ENCODE results near the gene TCF7L2.

TCF7L2 gene

DNA sequence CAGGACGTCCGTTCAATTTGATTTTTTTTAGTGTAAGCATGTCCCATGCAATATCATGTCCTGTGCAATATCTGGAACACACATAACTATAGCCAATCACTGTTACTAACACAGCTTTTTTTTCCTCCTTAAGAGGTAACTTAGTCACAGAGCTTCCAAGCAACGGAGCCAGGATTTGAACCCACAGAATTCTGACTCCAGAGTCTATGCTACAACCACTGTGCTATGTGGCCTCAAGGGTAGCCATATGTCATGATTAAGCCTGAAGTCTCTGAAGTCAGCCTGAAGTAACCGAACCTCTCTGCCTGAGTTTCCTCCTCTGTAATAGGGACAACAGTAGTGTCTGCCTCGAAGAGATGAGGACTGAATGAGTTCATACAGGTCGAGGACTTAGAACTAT, 42.2 kb upstream of the TCF7L2 start:
- Histone ChIP-seq H3K27ac (ENCODE audit: low read length) (no peak overlapping the region), H4K20me1 (ENCODE audit: insufficient read depth, low read length) (no peaks in the 10 kb centered on the region), H3K4me2 (ENCODE audit: low read length) (no peak overlapping the region), H3K9ac (ENCODE audit: low read length) (no peak overlapping the region), H3K9me3 (ENCODE audit: insufficient read depth, low read length) (no peaks in the 10 kb centered on the region), H3K4me3 (ENCODE audit: low read length) (no peak overlapping the region), H3K36me3 (replicated peaks; ENCODE audit: low read depth, low read length) (no peaks in the 10 kb centered on the region), H3K79me2 (ENCODE audit: low read length) (no peaks in the 10 kb centered on the region), H3K4me1 (ENCODE audit: low read length) (no peaks in the 10 kb centered on the region), H3K27me3 (ENCODE audit: low read depth, low read length) (no peaks in the 10 kb centered on the region; the same call in 1 of the 2 replicates), H2AFZ (ENCODE audit: low read depth, low read length) (no peak overlapping the region)
- TF ChIP-seq EZH2phosphoT487 (IDR thresholded peaks at IDR 0.05; ENCODE audit: low read depth), result no peak

DNA sequence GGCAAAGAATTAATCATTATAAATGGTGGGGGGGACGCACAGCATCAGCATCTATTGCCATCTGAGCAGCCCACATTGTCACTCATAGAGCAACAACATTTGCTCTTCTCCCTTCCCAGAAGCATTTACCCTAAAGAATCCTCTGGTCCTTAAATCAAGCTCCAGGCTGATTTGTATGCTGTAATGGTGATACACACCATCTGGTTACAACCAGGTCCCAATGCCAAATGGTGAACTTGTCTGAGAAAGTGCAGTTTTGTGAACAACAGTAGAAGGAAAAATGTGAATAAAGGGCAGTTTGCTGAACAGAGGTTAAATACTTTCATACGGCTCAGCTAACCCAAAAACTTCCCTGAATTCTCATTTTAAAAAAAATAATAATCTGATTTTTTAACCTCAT, 38.8 kb upstream of the TCF7L2 start:
- no peaks in the 10 kb centered on the region; the same call in 1 of the 2 replicates for H3K27me3 ChIP-seq (ENCODE audit: low read depth, low read length)
- no peaks in the 10 kb centered on the region for H3K36me3 ChIP-seq (replicated peaks; ENCODE audit: low read depth, low read length)
- H3K9me3 ChIP-seq (ENCODE audit: insufficient read depth, low read length), result no peaks in the 10 kb centered on the region
- no peak overlapping the region for H3K9ac ChIP-seq (ENCODE audit: low read length)
- H3K79me2 ChIP-seq (ENCODE audit: low read length), result no peaks in the 10 kb centered on the region
- H3K4me3 ChIP-seq (ENCODE audit: low read length), result no peak overlapping the region
- no peak overlapping the region for H3K4me2 ChIP-seq (ENCODE audit: low read length)
- H4K20me1 ChIP-seq (ENCODE audit: insufficient read depth, low read length), result no peaks in the 10 kb centered on the region
- H2AFZ ChIP-seq (ENCODE audit: low read depth, low read length), result no peak overlapping the region
- no peaks in the 10 kb centered on the region for H3K4me1 ChIP-seq (ENCODE audit: low read length)
- H3K27ac ChIP-seq (ENCODE audit: low read length), result no peak overlapping the region
- TF ChIP-seq, protein P1, sequence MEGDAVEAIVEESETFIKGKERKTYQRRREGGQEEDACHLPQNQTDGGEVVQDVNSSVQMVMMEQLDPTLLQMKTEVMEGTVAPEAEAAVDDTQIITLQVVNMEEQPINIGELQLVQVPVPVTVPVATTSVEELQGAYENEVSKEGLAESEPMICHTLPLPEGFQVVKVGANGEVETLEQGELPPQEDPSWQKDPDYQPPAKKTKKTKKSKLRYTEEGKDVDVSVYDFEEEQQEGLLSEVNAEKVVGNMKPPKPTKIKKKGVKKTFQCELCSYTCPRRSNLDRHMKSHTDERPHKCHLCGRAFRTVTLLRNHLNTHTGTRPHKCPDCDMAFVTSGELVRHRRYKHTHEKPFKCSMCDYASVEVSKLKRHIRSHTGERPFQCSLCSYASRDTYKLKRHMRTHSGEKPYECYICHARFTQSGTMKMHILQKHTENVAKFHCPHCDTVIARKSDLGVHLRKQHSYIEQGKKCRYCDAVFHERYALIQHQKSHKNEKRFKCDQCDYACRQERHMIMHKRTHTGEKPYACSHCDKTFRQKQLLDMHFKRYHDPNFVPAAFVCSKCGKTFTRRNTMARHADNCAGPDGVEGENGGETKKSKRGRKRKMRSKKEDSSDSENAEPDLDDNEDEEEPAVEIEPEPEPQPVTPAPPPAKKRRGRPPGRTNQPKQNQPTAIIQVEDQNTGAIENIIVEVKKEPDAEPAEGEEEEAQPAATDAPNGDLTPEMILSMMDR (IDR thresholded peaks at IDR 0.05; ENCODE audit: low read depth, low read length), result no peak
- TF ChIP-seq EZH2phosphoT487 (IDR thresholded peaks at IDR 0.05; ENCODE audit: low read depth), result no peak

GRCh38 chr10:112912410-112912928, 37.6 kb upstream of the TCF7L2 start:
- H2AFZ ChIP-seq (ENCODE audit: low read depth, low read length), result no peak overlapping the region
- H4K20me1 ChIP-seq (ENCODE audit: insufficient read depth, low read length), result no peaks in the 10 kb centered on the region
- no peak overlapping the region for H3K9ac ChIP-seq (ENCODE audit: low read length)
- H3K9me3 ChIP-seq (ENCODE audit: insufficient read depth, low read length), result no peaks in the 10 kb centered on the region
- H3K4me2 ChIP-seq (ENCODE audit: low read length), result no peak overlapping the region
- no peak for TF ChIP-seq EZH2phosphoT487 (IDR thresholded peaks at IDR 0.05; ENCODE audit: low read depth)
- TF ChIP-seq, protein P1 (IDR thresholded peaks at IDR 0.05; ENCODE audit: low read depth, low read length), result no peak
- no peaks in the 10 kb centered on the region for H3K36me3 ChIP-seq (replicated peaks; ENCODE audit: low read depth, low read length)
- H3K4me1 ChIP-seq (ENCODE audit: low read length), result no peaks in the 10 kb centered on the region
- H3K27ac ChIP-seq (ENCODE audit: low read length), result no peak overlapping the region
- no peak overlapping the region for H3K4me3 ChIP-seq (ENCODE audit: low read length)
- H3K79me2 ChIP-seq (ENCODE audit: low read length), result no peaks in the 10 kb centered on the region
- no peaks in the 10 kb centered on the region; the same call in 1 of the 2 replicates for H3K27me3 ChIP-seq (ENCODE audit: low read depth, low read length)

DNA sequence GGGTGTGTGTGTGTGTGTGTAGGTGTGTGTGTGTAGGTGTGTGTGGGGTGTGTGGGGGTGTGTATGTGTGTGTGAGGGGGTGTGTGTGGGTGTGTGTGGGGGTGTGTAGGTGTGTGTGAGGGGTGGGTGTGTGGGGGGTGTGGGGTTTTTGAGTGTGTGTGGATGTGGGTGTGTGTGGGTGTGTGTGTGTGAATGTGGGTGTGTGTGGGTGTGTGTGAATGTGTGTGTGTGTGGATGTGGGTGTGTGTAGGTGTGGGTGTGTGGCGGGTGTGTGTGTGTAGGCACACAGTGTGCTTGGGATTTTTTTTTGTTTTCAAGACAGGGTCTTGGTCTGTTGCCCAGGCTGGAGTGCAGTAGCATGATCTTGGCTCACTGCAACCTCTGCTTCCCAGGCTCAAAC, 36.8 kb upstream of the TCF7L2 start:
- Histone ChIP-seq H3K9ac (ENCODE audit: low read length) (no peak overlapping the region), H3K36me3 (replicated peaks; ENCODE audit: low read depth, low read length) (no peaks in the 10 kb centered on the region), H3K79me2 (ENCODE audit: low read length) (no peaks in the 10 kb centered on the region), H3K9me3 (ENCODE audit: insufficient read depth, low read length) (no peaks in the 10 kb centered on the region), H3K4me1 (ENCODE audit: low read length) (no peaks in the 10 kb centered on the region), H3K27ac (ENCODE audit: low read length) (no peak overlapping the region), H4K20me1 (ENCODE audit: insufficient read depth, low read length) (no peaks in the 10 kb centered on the region), H3K27me3 (ENCODE audit: low read depth, low read length) (no peaks in the 10 kb centered on the region; the same call in 1 of the 2 replicates), H3K4me2 (ENCODE audit: low read length) (no peak overlapping the region), H3K4me3 (ENCODE audit: low read length) (no peak overlapping the region), H2AFZ (ENCODE audit: low read depth, low read length) (no peak overlapping the region)
- TF ChIP-seq EZH2phosphoT487 (IDR thresholded peaks at IDR 0.05; ENCODE audit: low read depth), result no peak
- TF ChIP-seq, protein P1 (IDR thresholded peaks at IDR 0.05; ENCODE audit: low read depth, low read length), result no peak

All from OCI-LY3 (cell line).